Calu3 (cell line): ENCODE data around the gene KCNMB2. TPM values are rescaled to one million over a fixed set of nuclear protein-coding genes. Genes with fewer than 3 reads are reported as not detected.

Source experiments
- BruUV-seq: library from RNA; stranded (reverse); fragments of 400-500 nt; replicated peaks from 2 replicates; lab custom pipeline; 2021; lab: Mats Ljungman, UMichigan
- CTCF ChIA-PET: fragments of 300-600 bp; sonication (Branson Sonifier 250); formaldehyde crosslinking; loops from one replicate; lab custom pipeline; 2022; ENCODE audit warnings: antibody characterized with exemption; lab: Charles Lee
- DNase-seq: peaks from one replicate; pipeline ENCODE4 v3.0.0; 2022
- H3K27ac Mint-ChIP-seq: one replicate; pipeline ENCODE4 v1.8.0; 2022; ENCODE audit warnings: mixed read lengths; ENCODE audit not compliant: unreplicated experiment
- H3K27me3 Mint-ChIP-seq: one replicate; pipeline ENCODE4 v1.8.0; 2022; ENCODE audit warnings: mixed read lengths; ENCODE audit not compliant: unreplicated experiment
- H3K36me3 Mint-ChIP-seq: one replicate; pipeline ENCODE4 v1.8.0; 2022; ENCODE audit warnings: mild to moderate bottlenecking, moderate library complexity, mixed read lengths; ENCODE audit not compliant: insufficient read depth, unreplicated experiment
- H3K4me1 Mint-ChIP-seq: one replicate; pipeline ENCODE4 v1.8.0; 2022; ENCODE audit warnings: mild to moderate bottlenecking, low read depth, mixed read lengths; ENCODE audit not compliant: unreplicated experiment
- H3K4me3 Mint-ChIP-seq: one replicate; pipeline ENCODE4 v1.8.0; 2022; ENCODE audit warnings: mild to moderate bottlenecking, low read depth, moderate library complexity, mixed read lengths; ENCODE audit not compliant: unreplicated experiment
- H3K9me3 Mint-ChIP-seq: one replicate; pipeline ENCODE4 v1.8.0; 2022; ENCODE audit warnings: low read depth, mixed read lengths; ENCODE audit not compliant: unreplicated experiment
- intact Hi-C: fragments of 100-400 bp; cut with micrococcal nuclease; formaldehyde crosslinking; loops from one replicate; pipeline ENCODE4 v1.10.0; 2022; ENCODE audit not compliant: unreplicated experiment
- total RNA-seq: library from RNA; stranded (reverse); gene quantifications from 2 replicates; pipeline ENCODE4 v1.2.3, GENCODE V29; 2022
- TF ChIP-seq, protein P1 (sequence below): fragments of 200-600 bp; IDR thresholded peaks from one replicate; pipeline ENCODE4 v1.8.0; 2022; ENCODE audit warnings: antibody characterized with exemption; ENCODE audit not compliant: unreplicated experiment

Gene KCNMB2
- total RNA-seq, 1 experiment from 2014 or later, result not detected

DNA sequence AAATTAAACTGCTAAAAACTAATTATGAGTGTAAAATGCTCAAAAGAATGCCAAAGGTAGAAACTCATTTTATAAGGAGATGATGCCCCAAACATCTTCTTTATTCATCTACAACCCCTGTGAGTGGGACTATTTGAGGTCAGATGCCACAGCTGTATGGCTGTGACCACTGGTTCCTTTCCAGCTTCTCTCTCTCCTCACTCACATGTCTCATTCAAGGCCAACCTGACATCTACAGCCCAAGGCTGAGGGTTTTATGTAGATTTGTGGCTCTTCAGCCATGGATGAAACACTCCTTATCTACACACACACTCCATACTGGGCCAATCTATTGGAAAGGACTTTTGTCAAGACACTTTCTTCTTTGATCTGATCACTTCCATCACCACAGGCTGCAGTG lies 231.3 kb downstream of the KCNMB2 start:
- intact Hi-C loops, result no loop called here
- TF ChIP-seq, protein P1, sequence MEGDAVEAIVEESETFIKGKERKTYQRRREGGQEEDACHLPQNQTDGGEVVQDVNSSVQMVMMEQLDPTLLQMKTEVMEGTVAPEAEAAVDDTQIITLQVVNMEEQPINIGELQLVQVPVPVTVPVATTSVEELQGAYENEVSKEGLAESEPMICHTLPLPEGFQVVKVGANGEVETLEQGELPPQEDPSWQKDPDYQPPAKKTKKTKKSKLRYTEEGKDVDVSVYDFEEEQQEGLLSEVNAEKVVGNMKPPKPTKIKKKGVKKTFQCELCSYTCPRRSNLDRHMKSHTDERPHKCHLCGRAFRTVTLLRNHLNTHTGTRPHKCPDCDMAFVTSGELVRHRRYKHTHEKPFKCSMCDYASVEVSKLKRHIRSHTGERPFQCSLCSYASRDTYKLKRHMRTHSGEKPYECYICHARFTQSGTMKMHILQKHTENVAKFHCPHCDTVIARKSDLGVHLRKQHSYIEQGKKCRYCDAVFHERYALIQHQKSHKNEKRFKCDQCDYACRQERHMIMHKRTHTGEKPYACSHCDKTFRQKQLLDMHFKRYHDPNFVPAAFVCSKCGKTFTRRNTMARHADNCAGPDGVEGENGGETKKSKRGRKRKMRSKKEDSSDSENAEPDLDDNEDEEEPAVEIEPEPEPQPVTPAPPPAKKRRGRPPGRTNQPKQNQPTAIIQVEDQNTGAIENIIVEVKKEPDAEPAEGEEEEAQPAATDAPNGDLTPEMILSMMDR, result no peak
- Mint-ChIP-seq H3K27ac (no peak overlapping the region), H3K4me1 (no peaks in the 10 kb centered on the region), H3K27me3 (no peaks in the 10 kb centered on the region), H3K36me3 (no peaks in the 10 kb centered on the region), H3K4me3 (no peak overlapping the region), H3K9me3 (peaks cover 29% of the 10 kb centered on the region)
- CTCF ChIA-PET, result no interaction called here
- DNase-seq, result no peak
- no TSS peak for BruUV-seq

DNA sequence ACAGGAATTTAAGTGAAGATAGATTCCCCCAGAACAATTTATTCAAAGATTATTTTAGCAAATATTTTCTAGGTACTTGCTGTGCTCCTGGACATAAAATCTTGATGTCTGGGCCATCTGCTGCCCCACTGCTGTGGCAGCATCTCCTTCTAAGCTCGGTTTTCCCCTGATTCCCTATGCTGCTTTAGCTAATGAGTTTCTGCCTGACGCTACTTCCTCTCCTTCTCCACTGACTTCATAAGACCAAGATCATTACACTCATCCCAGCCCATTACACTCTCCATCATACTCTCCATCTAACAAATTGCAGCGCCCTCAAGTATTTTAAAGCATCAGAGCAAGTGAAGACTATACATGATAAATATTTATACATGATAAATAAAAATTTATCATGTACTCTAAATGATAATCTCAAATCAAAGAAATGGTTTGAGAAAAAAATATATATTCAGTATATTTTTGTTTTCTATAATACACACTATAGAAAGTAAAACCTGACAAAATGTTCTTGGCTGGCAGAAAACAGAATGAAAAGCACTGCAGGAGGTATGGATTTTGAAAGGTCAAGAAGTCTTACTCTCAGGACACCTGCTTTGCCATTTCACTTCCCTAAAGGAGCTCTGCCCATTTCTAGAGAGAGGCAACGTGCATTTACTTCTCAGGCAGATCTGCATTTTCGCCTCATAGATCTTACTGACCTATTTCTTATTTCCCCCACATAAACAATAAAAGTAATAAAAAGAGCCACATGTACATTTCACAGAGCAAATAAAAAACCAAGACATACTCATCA lies 232.0 kb downstream of the KCNMB2 start:
- H3K27ac Mint-ChIP-seq, result no peak overlapping the region
- CTCF ChIA-PET, result no interaction called here
- BruUV-seq, result no TSS peak
- DNase-seq, result no peak
- H3K4me1 Mint-ChIP-seq, result no peaks in the 10 kb centered on the region
- intact Hi-C loops, result no loop called here
- no peaks in the 10 kb centered on the region for H3K36me3 Mint-ChIP-seq
- no peaks in the 10 kb centered on the region for H3K27me3 Mint-ChIP-seq
- H3K9me3 Mint-ChIP-seq, result peaks cover 26% of the 10 kb centered on the region
- no peak overlapping the region for H3K4me3 Mint-ChIP-seq
- TF ChIP-seq, protein P1, result no peak

DNA sequence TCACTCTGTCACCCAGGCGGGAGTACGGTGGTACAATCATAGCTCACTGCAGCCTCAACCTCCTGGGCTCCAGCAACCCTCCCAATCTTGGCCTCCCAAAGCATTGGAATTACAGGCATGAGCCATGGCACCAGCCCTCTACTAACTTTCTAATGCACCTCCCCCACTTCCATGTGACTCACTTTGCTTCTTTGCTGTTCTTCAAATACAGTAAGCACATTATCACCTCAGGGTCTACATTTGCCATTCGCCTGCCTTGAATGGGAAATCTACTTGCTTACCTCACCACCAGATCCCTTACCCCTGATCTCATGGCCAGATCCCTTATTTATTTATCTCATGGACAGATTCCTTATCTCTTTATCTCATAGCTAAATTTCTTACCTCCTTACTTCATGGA lies 235.3 kb downstream of the KCNMB2 start:
- BruUV-seq, result no TSS peak
- Mint-ChIP-seq H3K4me1 (no peaks in the 10 kb centered on the region), H3K36me3 (no peaks in the 10 kb centered on the region), H3K27me3 (no peaks in the 10 kb centered on the region), H3K9me3 (peaks cover 22% of the 10 kb centered on the region), H3K4me3 (no peak overlapping the region), H3K27ac (no peak overlapping the region)
- CTCF ChIA-PET, result interaction anchor here (0.6 kb wide), 1 partner anchor 9 kb away, joined by 3 read pairs; no protein-coding TSS in a partner anchor
- DNase-seq, result no peak
- intact Hi-C loops, result no loop called here
- TF ChIP-seq, protein P1, result no peak

DNA sequence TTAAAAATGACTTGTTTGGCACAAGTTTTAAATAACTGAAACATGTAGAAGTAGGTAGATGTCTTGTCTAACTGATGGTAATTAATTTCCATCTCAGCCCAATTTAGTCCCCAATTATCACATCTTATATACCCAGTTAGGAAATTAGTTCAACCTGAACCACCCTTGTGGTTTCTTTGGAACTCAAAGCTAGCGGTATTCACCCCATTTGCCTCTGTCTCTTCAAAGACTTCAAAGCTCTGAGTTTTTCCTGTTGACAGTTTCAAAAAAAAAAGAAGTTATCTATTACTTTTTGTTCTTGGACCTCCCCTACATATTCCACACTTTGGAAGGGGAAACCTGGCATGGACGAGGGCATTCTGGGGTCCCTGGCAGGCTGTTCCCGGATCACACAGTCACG lies 236.5 kb downstream of the KCNMB2 start:
- Mint-ChIP-seq H3K27me3 (no peaks in the 10 kb centered on the region), H3K36me3 (no peaks in the 10 kb centered on the region), H3K9me3 (peaks cover 22% of the 10 kb centered on the region), H3K27ac (no peak overlapping the region), H3K4me1 (no peaks in the 10 kb centered on the region), H3K4me3 (no peak overlapping the region)
- no peak for DNase-seq
- TF ChIP-seq, protein P1, result no peak
- CTCF ChIA-PET, result no interaction called here
- BruUV-seq, result no TSS peak
- intact Hi-C loops, result no loop called here
